ENCODE data around the gene GRIK2.

GRIK2 gene

GRCh38 chr6:101747716-101748115, 354.2 kb downstream of the GRIK2 start:
- no peak for TF ChIP-seq CTCF (IDR thresholded peaks at IDR 0.05; ENCODE audit: extremely low read depth, missing control alignments)
- no peak for DNase-seq (ENCODE audit: low spot score)

- no peak for TF ChIP-seq CTCF (IDR thresholded peaks at IDR 0.05; ENCODE audit: extremely low read depth, missing control alignments)
- DNase-seq (ENCODE audit: low spot score): no peak
These were observed 362.4 kb downstream of the GRIK2 start for GRCh38 chr6:101755931-101756330.

GRCh38 chr6:101758368-101758767, 364.9 kb downstream of the GRIK2 start:
- no peak for DNase-seq (ENCODE audit: low spot score)
- TF ChIP-seq CTCF (IDR thresholded peaks at IDR 0.05; ENCODE audit: extremely low read depth, missing control alignments): no peak

GRCh38 chr6:101760843-101761621, 367.5 kb downstream of the GRIK2 start:
- no peak for DNase-seq (ENCODE audit: low spot score)

GRCh38 chr6:101762851-101763250, 369.3 kb downstream of the GRIK2 start:
- DNase-seq (ENCODE audit: low spot score): no peak
- no peak for TF ChIP-seq CTCF (IDR thresholded peaks at IDR 0.05; ENCODE audit: extremely low read depth, missing control alignments)

More at GRCh38 chr6:101760843-101761621, 367.5 kb downstream of the GRIK2 start:
- TF ChIP-seq CTCF (IDR thresholded peaks at IDR 0.05; ENCODE audit: extremely low read depth, missing control alignments): no peak

- TF ChIP-seq CTCF (IDR thresholded peaks at IDR 0.05; ENCODE audit: extremely low read depth, missing control alignments): no peak
- DNase-seq (ENCODE audit: low spot score): no peak
These were observed 371.8 kb downstream of the GRIK2 start for GRCh38 chr6:101765281-101765680.

- no peak for DNase-seq (ENCODE audit: low spot score)
- TF ChIP-seq CTCF (IDR thresholded peaks at IDR 0.05; ENCODE audit: extremely low read depth, missing control alignments): no peak
These were observed 376.6 kb downstream of the GRIK2 start for GRCh38 chr6:101770116-101770515.

Data from GM20000 (cell line).